Tibial nerve (tissue), 3 donors: ENCODE measurements around the gene LRRC4B.

ENCODE experiments used
- CTCF ChIP-seq, 5 experiments: fragments of 200-600 bp in 3 of 5; fragments of 450-650 bp in 2 of 5; sonication (generic) in 3 of 5; IDR thresholded peaks; one replicate each; pipeline ENCODE4 v1.5.1; 2016 to 2019; ENCODE audit warnings: antibody characterized with exemption in 5 of 5, mild to moderate bottlenecking in 3 of 5, moderate library complexity in 2 of 5
- POLR2A ChIP-seq, 2 donors: fragments of 450-650 bp; IDR thresholded peaks; one replicate each; pipeline ENCODE4 v1.6.1; 2017; ENCODE audit warnings: antibody characterized with exemption in 2 of 2, mild to moderate bottlenecking in 2 of 2, moderate library complexity in 2 of 2

- TF ChIP-seq CTCF (IDR thresholded peaks at IDR 0.05) (no peak), POLR2A (IDR thresholded peaks at IDR 0.05) (no peak)
These were observed 9.8 kb downstream of the LRRC4B start for GRCh38 chr19:50558449-50558848.
